Upper lobe of right lung (tissue), 1 donor: ENCODE results near the gene GLMP. TPM values are rescaled to one million over a fixed set of nuclear protein-coding genes. Genes with fewer than 3 reads are reported as not detected.

Experiments used
- ATAC-seq: fragments of 200-7000 bp; cut with Tn5 transposase; one replicate; pipeline ENCODE4 v1.9.1; 2020; ENCODE audit warnings: mild to moderate bottlenecking, moderate library complexity
- DNase-seq: peaks from one replicate; pipeline ENCODE4 v3.0.0-alpha.2; 2020
- H3K27ac ChIP-seq: fragments of 200-600 bp; one replicate; pipeline ENCODE4 v1.8.0; 2022
- H3K27me3 ChIP-seq: fragments of 200-600 bp; one replicate; pipeline ENCODE4 v1.8.0; 2022; ENCODE audit warnings: mild to moderate bottlenecking
- H3K36me3 ChIP-seq: fragments of 200-600 bp; one replicate; pipeline ENCODE4 v1.8.0; 2022
- H3K4me1 ChIP-seq: fragments of 200-600 bp; one replicate; pipeline ENCODE4 v1.8.0; 2022
- H3K4me3 ChIP-seq: fragments of 200-600 bp; one replicate; pipeline ENCODE4 v1.8.0; 2022; ENCODE audit warnings: mild to moderate bottlenecking
- H3K9me3 ChIP-seq: fragments of 200-600 bp; one replicate; pipeline ENCODE4 v1.8.0; 2022
- CTCF ChIP-seq: fragments of 200-600 bp; IDR thresholded peaks from one replicate; pipeline ENCODE4 v1.8.0; 2022; ENCODE audit warnings: antibody characterized with exemption
- intact Hi-C: fragments of 100-400 bp; cut with DNase I; formaldehyde crosslinking; loops from one replicate; pipeline ENCODE4 v1.11.0; 2022
- total RNA-seq: library from RNA; stranded (reverse); fragmentation: NEBNext Ultra II Directional; extraction: Animal tissue kit (Norgen Biotek cat#: 25700); gene quantifications from one replicate; pipeline ENCODE4 v1.2.1, GENCODE V29; 2021
- donor health status: DM: no; HTN: yes; CAD: no; lungs with severe emphysema.

The GLMP gene
- total RNA-seq, 1 donor from 2014 or later = 61.1 TPM

DNA sequence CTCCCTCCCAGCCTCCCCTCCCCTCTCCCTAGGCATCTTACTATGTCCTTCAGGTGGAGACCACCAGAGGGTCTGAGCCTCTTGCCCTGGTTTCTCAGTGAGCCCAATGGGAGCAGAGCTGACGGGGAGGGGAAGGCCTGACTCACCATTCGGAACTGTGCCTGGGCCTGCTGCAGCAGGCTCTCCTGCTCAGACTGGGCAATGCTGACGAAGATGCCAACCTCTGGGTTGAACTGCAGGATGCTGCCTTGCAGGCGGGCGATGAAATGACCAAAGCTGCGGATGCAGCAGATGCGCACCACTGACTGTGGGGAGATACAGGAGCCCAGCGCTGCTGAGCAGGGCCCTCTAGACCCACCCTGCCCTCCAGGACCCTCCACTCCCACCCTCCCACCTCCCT, 36.6 kb downstream of the GLMP start:
- H3K4me1 ChIP-seq = no peaks in the 10 kb centered on the region
- H3K27ac ChIP-seq = no peak overlapping the region
- no peak overlapping the region for H3K4me3 ChIP-seq
- H3K36me3 ChIP-seq = peaks cover 97% of the 10 kb centered on the region
- no peak for TF ChIP-seq CTCF
- DNase-seq = no peak
- ATAC-seq = no peak
- H3K9me3 ChIP-seq = no peaks in the 10 kb centered on the region
- H3K27me3 ChIP-seq = no peaks in the 10 kb centered on the region
- intact Hi-C loops = no loop called here

DNA sequence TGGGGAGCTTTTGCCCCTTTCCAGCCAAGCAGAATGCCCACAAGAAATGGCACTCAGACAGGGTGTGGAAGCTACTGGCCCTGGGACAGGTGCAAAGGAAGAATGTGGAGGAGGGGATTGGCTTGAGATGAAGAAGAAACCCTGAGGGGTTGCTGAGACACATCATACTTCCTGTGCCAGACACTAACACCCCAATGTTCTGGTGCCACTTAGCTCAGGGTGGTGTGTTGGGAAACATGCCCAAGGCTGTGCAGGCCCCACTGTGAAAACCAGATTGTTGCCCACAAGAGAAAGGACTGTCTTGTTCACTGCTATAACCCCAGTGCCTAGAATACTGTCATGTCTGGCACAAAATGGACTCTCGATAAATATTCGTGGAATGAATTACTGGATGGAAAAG, 37.8 kb downstream of the GLMP start:
- ATAC-seq (no peak), DNase-seq (no peak)
- Histone ChIP-seq H3K4me3 (no peak overlapping the region), H3K4me1 (no peaks in the 10 kb centered on the region), H3K27ac (no peak overlapping the region), H3K27me3 (no peaks in the 10 kb centered on the region), H3K36me3 (peaks cover 97% of the 10 kb centered on the region), H3K9me3 (no peaks in the 10 kb centered on the region)
- intact Hi-C loops = no loop called here
- TF ChIP-seq CTCF = no peak

DNA sequence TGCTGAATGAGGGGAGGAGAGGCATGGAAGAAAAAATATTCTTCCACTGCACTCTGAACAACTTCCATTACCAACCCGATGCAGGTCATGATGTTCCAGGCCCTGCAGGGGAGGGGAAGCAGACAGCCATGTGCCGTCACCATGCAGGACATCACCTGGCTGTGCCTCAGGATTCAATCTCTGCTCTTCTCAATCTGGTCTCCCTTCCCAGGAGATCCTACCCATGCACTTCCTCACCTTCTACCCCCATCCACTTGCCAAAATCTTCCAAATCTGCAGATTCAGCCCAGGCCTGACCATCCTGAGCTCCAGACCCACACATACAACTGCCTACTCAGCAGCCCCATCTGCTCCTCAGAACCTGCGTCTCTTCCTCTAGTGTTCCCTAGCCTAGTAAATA, 41.8 kb downstream of the GLMP start:
- TF ChIP-seq CTCF = no peak
- Histone ChIP-seq H3K4me1 (no peaks in the 10 kb centered on the region), H3K27me3 (no peaks in the 10 kb centered on the region), H3K27ac (no peak overlapping the region), H3K4me3 (no peak overlapping the region), H3K9me3 (no peaks in the 10 kb centered on the region), H3K36me3 (peaks cover 92% of the 10 kb centered on the region)
- no peak for DNase-seq
- intact Hi-C loops = no loop called here
- no peak for ATAC-seq

GRCh38 chr1:156251527-156251926, 44.0 kb downstream of the GLMP start:
- peaks cover 71% of the 10 kb centered on the region for H3K36me3 ChIP-seq
- intact Hi-C loops = no loop called here
- H3K9me3 ChIP-seq = no peaks in the 10 kb centered on the region
- H3K27ac ChIP-seq = no peak overlapping the region
- no peak for DNase-seq
- ATAC-seq = no peak
- H3K4me3 ChIP-seq = no peak overlapping the region
- TF ChIP-seq CTCF = no peak
- H3K4me1 ChIP-seq = peaks cover 10% of the 10 kb centered on the region
- H3K27me3 ChIP-seq = no peaks in the 10 kb centered on the region

DNA sequence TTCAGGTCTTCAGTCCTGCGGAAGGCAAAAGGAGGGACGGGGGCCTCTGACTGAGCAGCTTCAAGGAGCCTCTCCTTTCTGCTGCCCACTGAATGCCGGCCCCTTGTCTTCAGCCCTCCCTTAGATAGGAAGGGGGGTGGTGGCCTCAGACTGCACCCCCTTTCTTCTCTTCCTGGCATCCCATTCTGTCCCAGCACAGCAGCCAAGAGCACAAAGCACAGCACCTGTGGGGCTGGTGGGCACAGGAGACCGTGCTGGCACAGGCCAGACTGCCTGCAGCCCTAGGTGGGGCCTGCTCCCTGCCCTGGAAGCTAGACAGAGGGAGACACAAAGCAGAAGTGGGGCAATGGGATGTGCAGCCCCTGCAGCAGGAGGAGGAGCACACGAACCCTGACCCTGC, 45.9 kb downstream of the GLMP start:
- intact Hi-C loops = no loop called here
- TF ChIP-seq CTCF = no peak

DNA sequence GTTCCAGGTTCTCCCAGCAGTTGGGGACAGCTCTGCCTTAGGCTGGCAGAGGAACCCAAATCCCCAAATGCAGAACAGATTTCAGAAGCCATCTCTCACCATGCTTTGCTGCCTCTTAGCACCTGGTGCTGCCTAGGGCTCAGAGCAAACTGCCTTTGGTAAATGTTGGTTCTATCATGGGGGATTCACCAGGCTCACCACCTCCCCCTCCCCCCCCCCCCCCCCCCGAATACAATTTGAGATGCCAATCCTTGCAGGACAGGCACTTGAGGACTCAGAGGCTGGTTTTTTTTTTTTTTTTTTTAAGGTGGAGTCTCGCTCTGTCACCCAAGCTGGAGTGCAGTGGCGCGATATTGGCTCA, 47.2 kb downstream of the GLMP start:
- Histone ChIP-seq H3K36me3 (peaks cover 42% of the 10 kb centered on the region), H3K27ac (no peak overlapping the region), H3K27me3 (peaks cover 10% of the 10 kb centered on the region), H3K4me1 (peaks cover 21% of the 10 kb centered on the region), H3K4me3 (no peak overlapping the region), H3K9me3 (no peaks in the 10 kb centered on the region)
- ATAC-seq = no peak
- DNase-seq = no peak
- TF ChIP-seq CTCF = no peak
- intact Hi-C loops = no loop called here

More for the DNA sequence above, 45.9 kb downstream of the GLMP start:
- Histone ChIP-seq H3K4me3 (no peak overlapping the region), H3K4me1 (peaks cover 21% of the 10 kb centered on the region), H3K27ac (no peak overlapping the region), H3K27me3 (peaks cover 10% of the 10 kb centered on the region), H3K36me3 (peaks cover 55% of the 10 kb centered on the region), H3K9me3 (no peaks in the 10 kb centered on the region)
- ATAC-seq (no peak), DNase-seq (no peak)
